Neural progenitor cell (in vitro differentiated cells): ENCODE measurements around the gene NCF2. TPM values are rescaled to one million over a fixed set of nuclear protein-coding genes. Genes with fewer than 3 reads are reported as not detected.

Source experiments
- DNase-seq: peaks from one replicate; pipeline ENCODE4 v3.0.0-alpha.2; 2016; ENCODE audit warnings: low spot score
- H2AFZ ChIP-seq: fragments of 200-600 bp; sonication (generic); replicated peaks from 2 replicates; pipeline ENCODE4 v1.6.1; 2016; ENCODE audit warnings: antibody characterized with exemption
- H3F3A ChIP-seq: fragments of 200-600 bp; sonication (generic); 2 replicates; pipeline ENCODE4 v1.6.1; 2016; ENCODE audit warnings: antibody characterized with exemption, low read depth
- H3K27ac ChIP-seq: fragments of 200-600 bp; sonication (generic); 2 replicates; pipeline ENCODE4 v1.5.1; 2016; ENCODE audit warnings: mild to moderate bottlenecking
- H3K27me3 ChIP-seq: fragments of 200-600 bp; sonication (generic); 2 replicates; pipeline ENCODE4 v1.6.1; 2016; ENCODE audit warnings: mild to moderate bottlenecking, moderate library complexity
- H3K36me3 ChIP-seq: fragments of 200-600 bp; sonication (generic); 2 replicates; pipeline ENCODE4 v1.5.1; 2016
- H3K4me1 ChIP-seq: fragments of 200-600 bp; sonication (generic); 2 replicates; pipeline ENCODE4 v1.6.1; 2016; ENCODE audit warnings: mixed run types
- H3K4me2 ChIP-seq: fragments of 200-600 bp; sonication (generic); 2 replicates; pipeline ENCODE4 v1.6.1; 2016
- H3K4me3 ChIP-seq: fragments of 200-600 bp; sonication (generic); 2 replicates; pipeline ENCODE4 v1.5.1; 2016
- H3K79me2 ChIP-seq: fragments of 200-600 bp; sonication (generic); 2 replicates; pipeline ENCODE4 v1.6.1; 2016; ENCODE audit warnings: low read depth
- H3K9ac ChIP-seq: fragments of 200-600 bp; sonication (generic); 2 replicates; pipeline ENCODE4 v1.6.1; 2016
- H3K9me3 ChIP-seq: fragments of 200-600 bp; sonication (generic); 2 replicates; pipeline ENCODE4 v1.5.1; 2016; ENCODE audit warnings: low read depth
- H4K20me1 ChIP-seq: fragments of 200-600 bp; sonication (generic); 2 replicates; pipeline ENCODE4 v1.6.1; 2016; ENCODE audit warnings: low read depth
- H3K27ac Mint-ChIP-seq: 3 replicates; pipeline ENCODE4 v1.8.0; 2021; ENCODE audit warnings: mixed read lengths
- H3K27me3 Mint-ChIP-seq: 2 replicates; pipeline ENCODE4 v1.8.0; 2022; ENCODE audit warnings: low read depth, mild to moderate bottlenecking, inconsistent platforms, moderate library complexity, mixed read lengths; ENCODE audit not compliant: insufficient read depth
- H3K36me3 Mint-ChIP-seq: 3 replicates; pipeline ENCODE4 v1.8.0; 2021; ENCODE audit warnings: mixed read lengths
- H3K4me1 Mint-ChIP-seq: 3 replicates; pipeline ENCODE4 v1.8.0; 2021; ENCODE audit warnings: mixed read lengths
- H3K4me3 Mint-ChIP-seq: 3 replicates; pipeline ENCODE4 v1.8.0; 2021; ENCODE audit warnings: mild to moderate bottlenecking, moderate library complexity, mixed read lengths
- H3K9me3 Mint-ChIP-seq: 3 replicates; pipeline ENCODE4 v1.8.0; 2020; ENCODE audit warnings: mixed read lengths
- CTCF ChIP-seq: fragments of 200-600 bp; sonication (generic); IDR thresholded peaks from 2 replicates; pipeline ENCODE4 v1.5.1; 2017; ENCODE audit warnings: antibody characterized with exemption, mild to moderate bottlenecking
- EZH2 ChIP-seq: fragments of 200-600 bp; sonication (generic); IDR thresholded peaks from 2 replicates; pipeline ENCODE4 v1.6.1; 2017; ENCODE audit warnings: antibody characterized with exemption, mild to moderate bottlenecking, moderate library complexity
- EZH2phosphoT487 ChIP-seq: fragments of 200-600 bp; sonication (generic); IDR thresholded peaks from 2 replicates; pipeline ENCODE4 v1.6.1; 2017; ENCODE audit warnings: antibody characterized with exemption
- total RNA-seq: library from RNA; depleted of rRNA; stranded (reverse); fragments of >200 nt; gene quantifications from 2 replicates; pipeline ENCODE4 v1.2.3, GENCODE V29; 2015; ENCODE audit warnings: low replicate concordance

NCF2 gene
- total RNA-seq, 1 donor from 2014 or later = not detected

DNA sequence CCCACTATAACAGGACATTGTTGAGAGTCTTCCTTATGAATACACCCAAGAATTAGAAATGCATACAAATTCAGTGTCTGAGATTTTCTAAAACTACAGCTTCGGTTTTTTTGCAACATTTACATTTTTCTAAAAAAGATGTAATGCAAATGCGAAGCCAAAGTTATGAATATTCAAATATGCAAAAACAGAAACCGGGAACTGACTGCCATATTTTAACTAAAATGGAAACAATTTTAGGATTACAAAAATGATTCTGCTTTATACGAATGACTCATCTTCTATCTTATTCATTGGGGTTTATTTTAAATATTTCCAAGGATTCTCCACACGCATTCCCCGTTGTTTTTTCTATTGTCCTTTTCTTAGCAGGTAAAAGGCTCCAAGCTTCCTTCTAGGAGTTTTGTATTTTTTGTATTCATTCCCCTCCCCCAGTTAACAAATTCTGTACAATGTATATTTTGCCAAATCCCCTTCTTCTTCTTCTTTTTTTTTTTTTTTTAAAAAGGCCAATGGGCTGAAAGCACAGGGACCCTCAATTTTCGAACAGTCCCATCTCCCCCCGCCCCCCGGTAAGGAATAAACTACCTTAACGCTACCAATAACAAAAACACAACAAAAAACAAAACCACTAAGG is 44.3 kb upstream of the NCF2 start:
- peaks cover 28% of the 10 kb centered on the region for H3K4me1 ChIP-seq

DNA sequence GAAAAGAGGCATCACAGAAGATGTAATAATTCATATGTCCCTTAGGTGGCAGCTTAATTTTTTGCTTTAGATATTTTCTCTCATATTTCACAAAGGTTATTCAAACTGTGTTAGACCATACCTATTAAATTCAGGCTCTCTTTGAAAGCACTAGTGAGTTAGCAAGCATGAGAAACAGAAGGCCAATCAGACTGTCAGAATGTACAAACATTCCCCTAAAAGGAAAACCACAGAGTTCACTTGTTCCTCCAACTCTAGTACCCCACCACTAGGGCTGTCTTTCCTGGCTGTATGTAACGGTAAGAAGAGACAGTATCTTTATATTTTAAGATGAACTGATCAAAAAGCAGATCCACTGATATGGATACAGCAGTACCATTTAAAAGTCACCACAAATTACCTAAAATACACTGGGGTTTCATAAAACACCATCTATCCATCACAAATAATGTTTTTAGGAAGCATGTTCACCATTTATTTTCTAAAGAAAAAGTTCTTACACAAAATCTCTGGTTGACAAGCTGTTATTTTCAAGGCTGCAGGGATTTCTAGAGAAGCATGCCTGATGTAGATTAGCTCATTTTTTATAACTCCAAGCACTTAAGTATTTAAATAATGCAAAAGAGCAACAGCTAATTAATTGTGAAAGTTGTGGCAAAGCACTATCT is 43.6 kb upstream of the NCF2 start:
- Histone ChIP-seq H3K9me3 (no peaks in the 10 kb centered on the region), H3K4me1 (peaks cover 28% of the 10 kb centered on the region), H3K4me2 (peak overlapping the region; percentile 94), H2AFZ (no peak overlapping the region), H3F3A (peaks cover 24% of the 10 kb centered on the region), H3K36me3 (peaks cover 14% of the 10 kb centered on the region), H3K9ac (peak overlapping the region; percentile 45), H4K20me1 (peaks cover 30% of the 10 kb centered on the region), H3K27ac (peak overlapping the region; percentile 7), H3K79me2 (peaks cover 37% of the 10 kb centered on the region), H3K4me3 (peak overlapping the region; percentile 80), H3K27me3 (peaks cover 19% of the 10 kb centered on the region)
- peak overlapping the region; percentile 100 for H3K4me3 Mint-ChIP-seq
- H3K9me3 Mint-ChIP-seq = no peaks in the 10 kb centered on the region
- peak; percentile 51 for DNase-seq
- peaks cover 45% of the 10 kb centered on the region for H3K4me1 Mint-ChIP-seq
- peaks cover 2% of the 10 kb centered on the region for H3K36me3 Mint-ChIP-seq
- H3K27ac Mint-ChIP-seq = peak overlapping the region; percentile 95
- no peak for TF ChIP-seq EZH2phosphoT487
- peak; percentile 53 for TF ChIP-seq CTCF
- peaks cover 8% of the 10 kb centered on the region for H3K27me3 Mint-ChIP-seq

More for the DNA sequence above, 44.3 kb upstream of the NCF2 start:
- Mint-ChIP-seq H3K9me3 (no peaks in the 10 kb centered on the region), H3K36me3 (peaks cover 1% of the 10 kb centered on the region), H3K27ac (peak overlapping the region; percentile 99), H3K4me1 (peaks cover 45% of the 10 kb centered on the region), H3K4me3 (peak overlapping the region; percentile 100), H3K27me3 (peaks cover 8% of the 10 kb centered on the region)
- peak overlapping the region; percentile 45 for H2AFZ ChIP-seq
- H3K9ac ChIP-seq = peak overlapping the region; percentile 45
- H3K9me3 ChIP-seq = no peaks in the 10 kb centered on the region
- no peak for DNase-seq
- peak overlapping the region; percentile 80 for H3K4me3 ChIP-seq
- peaks cover 24% of the 10 kb centered on the region for H3F3A ChIP-seq
- H3K79me2 ChIP-seq = peaks cover 37% of the 10 kb centered on the region
- H3K36me3 ChIP-seq = peaks cover 8% of the 10 kb centered on the region
- H4K20me1 ChIP-seq = peaks cover 30% of the 10 kb centered on the region
- peaks cover 19% of the 10 kb centered on the region for H3K27me3 ChIP-seq
- H3K27ac ChIP-seq = peak overlapping the region; percentile 61
- peak overlapping the region; percentile 94 for H3K4me2 ChIP-seq
- TF ChIP-seq EZH2 = no peak
- TF ChIP-seq CTCF = no peak
- TF ChIP-seq EZH2phosphoT487 = no peak

GRCh38 chr1:183632964-183633363 is 42.7 kb upstream of the NCF2 start:
- Mint-ChIP-seq H3K9me3 (no peaks in the 10 kb centered on the region), H3K4me3 (peak overlapping the region; percentile 100), H3K4me1 (peaks cover 41% of the 10 kb centered on the region), H3K27ac (peak overlapping the region; percentile 95), H3K36me3 (peaks cover 10% of the 10 kb centered on the region), H3K27me3 (peaks cover 8% of the 10 kb centered on the region)
- peaks cover 24% of the 10 kb centered on the region for H3F3A ChIP-seq
- H3K9ac ChIP-seq = no peak overlapping the region
- H3K9me3 ChIP-seq = no peaks in the 10 kb centered on the region
- DNase-seq = no peak
- peak overlapping the region; percentile 94 for H3K4me2 ChIP-seq
- peaks cover 30% of the 10 kb centered on the region for H4K20me1 ChIP-seq
- H3K79me2 ChIP-seq = peaks cover 37% of the 10 kb centered on the region
- H3K27ac ChIP-seq = no peak overlapping the region
- H3K36me3 ChIP-seq = peaks cover 20% of the 10 kb centered on the region
- peaks cover 28% of the 10 kb centered on the region for H3K4me1 ChIP-seq
- H2AFZ ChIP-seq = no peak overlapping the region
- peak overlapping the region; percentile 80 for H3K4me3 ChIP-seq
- TF ChIP-seq EZH2phosphoT487 (no peak), CTCF (no peak), EZH2 (no peak)
- H3K27me3 ChIP-seq = peaks cover 17% of the 10 kb centered on the region
